Muscle layer of duodenum (tissue), 2 donors: ENCODE data around the gene GRIN1.

Source experiments
- H3K27ac ChIP-seq: one replicate; pipeline ENCODE4 v1.7.0; 2013; ENCODE audit warnings: mild to moderate bottlenecking, low read length
- H3K27me3 ChIP-seq: one replicate; pipeline ENCODE4 v1.7.0; 2013; ENCODE audit warnings: low read depth, mild to moderate bottlenecking, control low read depth, low read length
- H3K36me3 ChIP-seq, 2 donors: one replicate each; pipeline ENCODE4 v1.7.0; 2013; ENCODE audit warnings: low read length in 2 of 2, control low read depth in 1 of 2, mild to moderate bottlenecking in 1 of 2; ENCODE audit not compliant: insufficient read depth in 2 of 2, control insufficient read depth in 1 of 2
- H3K4me1 ChIP-seq, 2 donors: one replicate each; pipeline ENCODE4 v1.7.0; 2013; ENCODE audit warnings: low read length in 2 of 2, mild to moderate bottlenecking in 2 of 2, control low read depth in 1 of 2, moderate library complexity in 1 of 2; ENCODE audit not compliant: insufficient read depth in 2 of 2, control insufficient read depth in 1 of 2
- H3K4me3 ChIP-seq, 2 donors: one replicate each; pipeline ENCODE4 v1.7.0; 2013; ENCODE audit warnings: low read length in 2 of 2, low read depth in 1 of 2, mild to moderate bottlenecking in 1 of 2
- H3K9me3 ChIP-seq, 2 donors: one replicate each; pipeline ENCODE4 v1.7.0; 2013; ENCODE audit warnings: low read length in 2 of 2, control low read depth in 1 of 2, mild to moderate bottlenecking in 1 of 2; ENCODE audit not compliant: control insufficient read depth in 1 of 2
- donor health status: healthy.

The GRIN1 gene

GRCh38 chr9:137172901-137173795 is 34.2 kb downstream of the GRIN1 start:
- Histone ChIP-seq H3K36me3 (peaks cover 0 to 15% of the 10 kb centered on the region in 2 donors), H3K27me3 (peaks cover 13% of the 10 kb centered on the region), H3K4me3 (no peak overlapping the region), H3K27ac (no peak overlapping the region), H3K9me3 (no peaks in the 10 kb centered on the region), H3K4me1 (peaks cover 0 to 17% of the 10 kb centered on the region in 2 donors)

GRCh38 chr9:137173796-137174664 is 35.1 kb downstream of the GRIN1 start:
- H3K36me3 ChIP-seq = peaks cover 0 to 24% of the 10 kb centered on the region in 2 donors
- no peaks in the 10 kb centered on the region for H3K9me3 ChIP-seq
- H3K4me3 ChIP-seq = no peak overlapping the region
- H3K27ac ChIP-seq = no peak overlapping the region
- H3K4me1 ChIP-seq = peaks cover 0 to 9% of the 10 kb centered on the region in 2 donors
- peaks cover 13% of the 10 kb centered on the region for H3K27me3 ChIP-seq

GRCh38 chr9:137174722-137175293 is 35.9 kb downstream of the GRIN1 start:
- peaks cover 7% of the 10 kb centered on the region for H3K27me3 ChIP-seq
- H3K9me3 ChIP-seq = no peaks in the 10 kb centered on the region
- H3K36me3 ChIP-seq = peaks cover 2 to 32% of the 10 kb centered on the region in 2 donors
- no peak overlapping the region for H3K4me3 ChIP-seq
- H3K27ac ChIP-seq = no peak overlapping the region
- H3K4me1 ChIP-seq = peaks cover 0 to under 1% of the 10 kb centered on the region in 2 donors

- Histone ChIP-seq H3K4me3 (no peak overlapping the region), H3K27me3 (peaks cover 7% of the 10 kb centered on the region), H3K36me3 (peaks cover 7 to 38% of the 10 kb centered on the region in 2 donors), H3K4me1 (no peaks in the 10 kb centered on the region), H3K27ac (no peak overlapping the region), H3K9me3 (no peaks in the 10 kb centered on the region)
Measured at GRCh38 chr9:137175345-137175961, 36.5 kb downstream of the GRIN1 start.

GRCh38 chr9:137176302-137177182 is 37.6 kb downstream of the GRIN1 start:
- Histone ChIP-seq H3K9me3 (no peaks in the 10 kb centered on the region), H3K36me3 (peaks cover 14 to 49% of the 10 kb centered on the region in 2 donors), H3K27me3 (no peaks in the 10 kb centered on the region), H3K4me3 (no peak overlapping the region), H3K4me1 (no peaks in the 10 kb centered on the region), H3K27ac (no peak overlapping the region)

- Histone ChIP-seq H3K4me1 (no peaks in the 10 kb centered on the region), H3K27ac (no peak overlapping the region), H3K36me3 (peaks cover 19 to 67% of the 10 kb centered on the region in 2 donors), H3K27me3 (no peaks in the 10 kb centered on the region), H3K4me3 (no peak overlapping the region), H3K9me3 (no peaks in the 10 kb centered on the region)
Measured at GRCh38 chr9:137178201-137178938, 39.4 kb downstream of the GRIN1 start.

GRCh38 chr9:137178939-137179630 is 40.1 kb downstream of the GRIN1 start:
- no peak overlapping the region for H3K27ac ChIP-seq
- H3K4me3 ChIP-seq = no peak overlapping the region
- no peaks in the 10 kb centered on the region for H3K9me3 ChIP-seq
- H3K4me1 ChIP-seq = no peaks in the 10 kb centered on the region
- H3K27me3 ChIP-seq = no peaks in the 10 kb centered on the region
- peaks cover 26 to 74% of the 10 kb centered on the region in 2 donors for H3K36me3 ChIP-seq

- H3K4me1 ChIP-seq = no peaks in the 10 kb centered on the region
- H3K27me3 ChIP-seq = no peaks in the 10 kb centered on the region
- peaks cover 28 to 81% of the 10 kb centered on the region in 2 donors for H3K36me3 ChIP-seq
- H3K27ac ChIP-seq = no peak overlapping the region
- H3K4me3 ChIP-seq = no peak overlapping the region
- H3K9me3 ChIP-seq = no peaks in the 10 kb centered on the region
Measured at GRCh38 chr9:137179761-137180160, 40.8 kb downstream of the GRIN1 start.

- Histone ChIP-seq H3K4me1 (peaks cover 0 to under 1% of the 10 kb centered on the region in 2 donors), H3K36me3 (peaks cover 28 to 88% of the 10 kb centered on the region in 2 donors), H3K4me3 (no peak overlapping the region), H3K27me3 (no peaks in the 10 kb centered on the region), H3K9me3 (no peaks in the 10 kb centered on the region), H3K27ac (no peak overlapping the region)
Measured at GRCh38 chr9:137180491-137180890, 41.5 kb downstream of the GRIN1 start.
